ENCODE measurements around the gene UNC13C.

Gene UNC13C

GRCh38 chr15:54082836-54083492 lies 104.7 kb downstream of the UNC13C start:
- peak in 1 of 2 experiments; percentile 6 for DNase-seq (ENCODE audit: low read depth in 1 of 2, low spot score in 1 of 2)
- H3K27me3 ChIP-seq (ENCODE audit: insufficient read depth, poor library complexity, severe bottlenecking), result peaks cover 2% of the 10 kb centered on the region
- H3K27ac ChIP-seq (replicated peaks), result no peak overlapping the region
- H3K4me3 ChIP-seq (replicated peaks; ENCODE audit: insufficient read depth, low read length), result no peak overlapping the region
- TF ChIP-seq, protein P1, sequence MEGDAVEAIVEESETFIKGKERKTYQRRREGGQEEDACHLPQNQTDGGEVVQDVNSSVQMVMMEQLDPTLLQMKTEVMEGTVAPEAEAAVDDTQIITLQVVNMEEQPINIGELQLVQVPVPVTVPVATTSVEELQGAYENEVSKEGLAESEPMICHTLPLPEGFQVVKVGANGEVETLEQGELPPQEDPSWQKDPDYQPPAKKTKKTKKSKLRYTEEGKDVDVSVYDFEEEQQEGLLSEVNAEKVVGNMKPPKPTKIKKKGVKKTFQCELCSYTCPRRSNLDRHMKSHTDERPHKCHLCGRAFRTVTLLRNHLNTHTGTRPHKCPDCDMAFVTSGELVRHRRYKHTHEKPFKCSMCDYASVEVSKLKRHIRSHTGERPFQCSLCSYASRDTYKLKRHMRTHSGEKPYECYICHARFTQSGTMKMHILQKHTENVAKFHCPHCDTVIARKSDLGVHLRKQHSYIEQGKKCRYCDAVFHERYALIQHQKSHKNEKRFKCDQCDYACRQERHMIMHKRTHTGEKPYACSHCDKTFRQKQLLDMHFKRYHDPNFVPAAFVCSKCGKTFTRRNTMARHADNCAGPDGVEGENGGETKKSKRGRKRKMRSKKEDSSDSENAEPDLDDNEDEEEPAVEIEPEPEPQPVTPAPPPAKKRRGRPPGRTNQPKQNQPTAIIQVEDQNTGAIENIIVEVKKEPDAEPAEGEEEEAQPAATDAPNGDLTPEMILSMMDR (IDR thresholded peaks at IDR 0.05; ENCODE audit: insufficient read depth, low read length), result peak; percentile 63
- TF ChIP-seq SPI1 (IDR thresholded peaks at IDR 0.05; ENCODE audit: borderline replicate concordance, low read depth), result no peak

DNA sequence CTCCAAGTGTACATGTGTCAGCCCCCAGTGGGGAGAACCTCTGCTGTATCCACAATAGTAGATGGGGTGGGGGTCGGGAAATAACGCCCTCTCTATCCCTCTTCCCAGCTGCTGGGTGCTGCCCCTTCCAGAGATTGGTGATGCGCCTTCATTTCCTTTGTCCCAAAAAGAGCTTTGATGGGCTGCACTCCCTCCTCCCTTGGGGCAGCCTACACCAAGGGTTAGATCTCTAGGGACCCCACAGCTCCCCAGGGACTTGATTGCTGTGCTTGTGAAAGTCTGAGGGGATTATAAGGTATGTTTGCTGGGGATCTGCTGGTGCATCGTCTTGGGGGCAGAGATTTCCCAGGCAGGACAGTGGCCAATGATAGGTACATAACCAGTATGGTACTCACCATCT lies 105.3 kb downstream of the UNC13C start:
- no peak overlapping the region for H3K27ac ChIP-seq (replicated peaks)
- H3K27me3 ChIP-seq (ENCODE audit: insufficient read depth, poor library complexity, severe bottlenecking), result peaks cover 2% of the 10 kb centered on the region
- H3K4me3 ChIP-seq (replicated peaks; ENCODE audit: insufficient read depth, low read length), result no peak overlapping the region
- TF ChIP-seq POLR2AphosphoS5 (IDR thresholded peaks at IDR 0.05; ENCODE audit: low read depth) (no peak), GABPA (IDR thresholded peaks at IDR 0.05; ENCODE audit: low read depth) (no peak), SPI1 (IDR thresholded peaks at IDR 0.05; ENCODE audit: borderline replicate concordance, low read depth) (no peak)
- TF ChIP-seq, protein P2, sequence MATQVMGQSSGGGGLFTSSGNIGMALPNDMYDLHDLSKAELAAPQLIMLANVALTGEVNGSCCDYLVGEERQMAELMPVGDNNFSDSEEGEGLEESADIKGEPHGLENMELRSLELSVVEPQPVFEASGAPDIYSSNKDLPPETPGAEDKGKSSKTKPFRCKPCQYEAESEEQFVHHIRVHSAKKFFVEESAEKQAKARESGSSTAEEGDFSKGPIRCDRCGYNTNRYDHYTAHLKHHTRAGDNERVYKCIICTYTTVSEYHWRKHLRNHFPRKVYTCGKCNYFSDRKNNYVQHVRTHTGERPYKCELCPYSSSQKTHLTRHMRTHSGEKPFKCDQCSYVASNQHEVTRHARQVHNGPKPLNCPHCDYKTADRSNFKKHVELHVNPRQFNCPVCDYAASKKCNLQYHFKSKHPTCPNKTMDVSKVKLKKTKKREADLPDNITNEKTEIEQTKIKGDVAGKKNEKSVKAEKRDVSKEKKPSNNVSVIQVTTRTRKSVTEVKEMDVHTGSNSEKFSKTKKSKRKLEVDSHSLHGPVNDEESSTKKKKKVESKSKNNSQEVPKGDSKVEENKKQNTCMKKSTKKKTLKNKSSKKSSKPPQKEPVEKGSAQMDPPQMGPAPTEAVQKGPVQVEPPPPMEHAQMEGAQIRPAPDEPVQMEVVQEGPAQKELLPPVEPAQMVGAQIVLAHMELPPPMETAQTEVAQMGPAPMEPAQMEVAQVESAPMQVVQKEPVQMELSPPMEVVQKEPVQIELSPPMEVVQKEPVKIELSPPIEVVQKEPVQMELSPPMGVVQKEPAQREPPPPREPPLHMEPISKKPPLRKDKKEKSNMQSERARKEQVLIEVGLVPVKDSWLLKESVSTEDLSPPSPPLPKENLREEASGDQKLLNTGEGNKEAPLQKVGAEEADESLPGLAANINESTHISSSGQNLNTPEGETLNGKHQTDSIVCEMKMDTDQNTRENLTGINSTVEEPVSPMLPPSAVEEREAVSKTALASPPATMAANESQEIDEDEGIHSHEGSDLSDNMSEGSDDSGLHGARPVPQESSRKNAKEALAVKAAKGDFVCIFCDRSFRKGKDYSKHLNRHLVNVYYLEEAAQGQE (IDR thresholded peaks at IDR 0.05; ENCODE audit: insufficient replicate concordance, low read depth), result no peak
- TF ChIP-seq, protein P1 (IDR thresholded peaks at IDR 0.05; ENCODE audit: insufficient read depth, low read length), result no peak
- DNase-seq (ENCODE audit: low read depth in 1 of 2, low spot score in 1 of 2), result no peak

DNA sequence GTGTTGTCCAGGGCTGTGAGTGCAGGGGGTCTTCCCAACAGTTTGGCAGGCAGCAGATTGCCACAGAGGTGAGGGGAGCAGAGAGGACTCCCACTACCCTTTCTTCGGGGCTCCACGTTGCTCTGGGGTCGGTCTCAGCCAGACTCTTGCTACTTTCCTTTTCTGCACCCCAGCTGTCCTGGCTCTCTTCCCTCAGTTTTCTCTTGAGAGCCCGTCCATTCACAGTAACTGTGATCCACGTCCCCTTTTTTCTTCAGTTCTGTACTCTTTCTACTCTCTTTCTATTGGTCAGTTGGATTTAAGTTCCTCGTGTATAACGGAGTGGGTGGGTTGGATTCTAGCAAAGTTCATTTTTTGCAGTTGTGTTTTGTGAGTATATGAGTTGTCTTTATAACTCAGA lies 105.8 kb downstream of the UNC13C start:
- Histone ChIP-seq H3K27me3 (ENCODE audit: insufficient read depth, poor library complexity, severe bottlenecking) (peaks cover 2% of the 10 kb centered on the region), H3K27ac (replicated peaks) (no peak overlapping the region), H3K4me3 (replicated peaks; ENCODE audit: insufficient read depth, low read length) (no peak overlapping the region)
- DNase-seq (ENCODE audit: low read depth in 1 of 2, low spot score in 1 of 2), result no peak
- no peak for TF ChIP-seq SPI1 (IDR thresholded peaks at IDR 0.05; ENCODE audit: borderline replicate concordance, low read depth)
- TF ChIP-seq, protein P1 (IDR thresholded peaks at IDR 0.05; ENCODE audit: insufficient read depth, low read length), result no peak
- no peak for TF ChIP-seq GABPA (IDR thresholded peaks at IDR 0.05; ENCODE audit: low read depth)
- TF ChIP-seq, protein P2 (IDR thresholded peaks at IDR 0.05; ENCODE audit: insufficient replicate concordance, low read depth), result no peak
- TF ChIP-seq POLR2AphosphoS5 (IDR thresholded peaks at IDR 0.05; ENCODE audit: low read depth), result no peak

DNA sequence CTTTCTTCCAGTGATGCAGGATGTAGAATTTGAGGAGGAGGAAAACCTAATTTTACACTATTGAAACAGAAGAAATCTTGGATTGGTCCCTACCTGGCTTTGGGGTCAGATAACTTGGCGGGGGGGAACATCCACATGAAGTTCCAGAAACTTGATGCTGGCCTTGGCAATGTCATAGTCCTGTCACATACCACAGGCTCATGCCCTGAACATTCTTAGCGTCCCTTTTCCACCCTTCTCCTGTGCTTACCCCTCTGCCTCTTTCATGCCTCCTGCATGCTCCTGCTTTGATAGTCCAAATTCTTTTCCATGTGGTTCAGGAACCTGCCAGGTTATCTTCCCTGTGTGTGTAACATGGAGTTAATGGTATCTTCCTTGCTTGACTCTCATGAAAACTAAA lies 110.6 kb downstream of the UNC13C start:
- Histone ChIP-seq H3K27me3 (ENCODE audit: insufficient read depth, poor library complexity, severe bottlenecking) (peaks cover 2% of the 10 kb centered on the region), H3K4me3 (replicated peaks; ENCODE audit: insufficient read depth, low read length) (no peak overlapping the region), H3K27ac (replicated peaks) (no peak overlapping the region)
- TF ChIP-seq SPI1 (IDR thresholded peaks at IDR 0.05; ENCODE audit: borderline replicate concordance, low read depth), result no peak
- TF ChIP-seq, protein P1 (IDR thresholded peaks at IDR 0.05; ENCODE audit: insufficient read depth, low read length), result no peak
- TF ChIP-seq GABPA (IDR thresholded peaks at IDR 0.05; ENCODE audit: low read depth), result no peak
- TF ChIP-seq, protein P2 (IDR thresholded peaks at IDR 0.05; ENCODE audit: insufficient replicate concordance, low read depth), result no peak
- TF ChIP-seq POLR2AphosphoS5 (IDR thresholded peaks at IDR 0.05; ENCODE audit: low read depth), result no peak
- DNase-seq (ENCODE audit: low read depth in 1 of 2, low spot score in 1 of 2), result no peak
